Neural crest cell (in vitro differentiated cells): ENCODE results near the gene SUSD4. TPM values are rescaled to one million over a fixed set of nuclear protein-coding genes. Genes with fewer than 3 reads are reported as not detected.

Experiments used
- DNase-seq: peaks from one replicate; pipeline ENCODE4 v3.0.0; 2021; ENCODE audit warnings: low read depth, mixed read lengths, low spot score
- H3K27ac Mint-ChIP-seq: one replicate; pipeline ENCODE4 v1.8.0; 2021; ENCODE audit warnings: mild to moderate bottlenecking, mixed read lengths; ENCODE audit not compliant: unreplicated experiment
- H3K27me3 Mint-ChIP-seq: 2 replicates; pipeline ENCODE4 v1.8.0; 2021; ENCODE audit warnings: low read depth, mild to moderate bottlenecking, mixed read lengths
- H3K36me3 Mint-ChIP-seq: 2 replicates; pipeline ENCODE4 v1.8.0; 2021; ENCODE audit warnings: low read depth, mild to moderate bottlenecking, mixed read lengths
- H3K4me1 Mint-ChIP-seq: 2 replicates; pipeline ENCODE4 v1.8.0; 2021; ENCODE audit warnings: mixed read lengths
- H3K4me3 Mint-ChIP-seq: one replicate; pipeline ENCODE4 v1.8.0; 2021; ENCODE audit warnings: mild to moderate bottlenecking, mixed read lengths
- H3K9me3 Mint-ChIP-seq: 2 replicates; pipeline ENCODE4 v1.8.0; 2021; ENCODE audit warnings: mixed read lengths
- total RNA-seq: library from RNA; stranded (reverse); gene quantifications from 2 replicates; pipeline ENCODE4 v1.2.1, GENCODE V29; 2021
- TF ChIP-seq, protein P1 (sequence below): fragments of 200-600 bp; sonication (generic); conservative IDR thresholded peaks from 2 replicates; pipeline ENCODE4 v1.5.0; 2021; ENCODE audit warnings: antibody characterized with exemption, mild to moderate bottlenecking

Gene SUSD4
- total RNA-seq, 1 donor from 2014 or later, result 0.56 TPM

GRCh38 chr1:223201967-223202366, 162.0 kb downstream of the SUSD4 start:
- H3K27me3 Mint-ChIP-seq, result peaks cover 9% of the 10 kb centered on the region
- TF ChIP-seq, protein P1, sequence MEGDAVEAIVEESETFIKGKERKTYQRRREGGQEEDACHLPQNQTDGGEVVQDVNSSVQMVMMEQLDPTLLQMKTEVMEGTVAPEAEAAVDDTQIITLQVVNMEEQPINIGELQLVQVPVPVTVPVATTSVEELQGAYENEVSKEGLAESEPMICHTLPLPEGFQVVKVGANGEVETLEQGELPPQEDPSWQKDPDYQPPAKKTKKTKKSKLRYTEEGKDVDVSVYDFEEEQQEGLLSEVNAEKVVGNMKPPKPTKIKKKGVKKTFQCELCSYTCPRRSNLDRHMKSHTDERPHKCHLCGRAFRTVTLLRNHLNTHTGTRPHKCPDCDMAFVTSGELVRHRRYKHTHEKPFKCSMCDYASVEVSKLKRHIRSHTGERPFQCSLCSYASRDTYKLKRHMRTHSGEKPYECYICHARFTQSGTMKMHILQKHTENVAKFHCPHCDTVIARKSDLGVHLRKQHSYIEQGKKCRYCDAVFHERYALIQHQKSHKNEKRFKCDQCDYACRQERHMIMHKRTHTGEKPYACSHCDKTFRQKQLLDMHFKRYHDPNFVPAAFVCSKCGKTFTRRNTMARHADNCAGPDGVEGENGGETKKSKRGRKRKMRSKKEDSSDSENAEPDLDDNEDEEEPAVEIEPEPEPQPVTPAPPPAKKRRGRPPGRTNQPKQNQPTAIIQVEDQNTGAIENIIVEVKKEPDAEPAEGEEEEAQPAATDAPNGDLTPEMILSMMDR, result no peak
- H3K9me3 Mint-ChIP-seq, result peaks cover 3% of the 10 kb centered on the region
- H3K4me1 Mint-ChIP-seq, result no peaks in the 10 kb centered on the region
- H3K4me3 Mint-ChIP-seq, result no peak overlapping the region
- no peak overlapping the region for H3K27ac Mint-ChIP-seq
- no peak for DNase-seq
- no peaks in the 10 kb centered on the region for H3K36me3 Mint-ChIP-seq

DNA sequence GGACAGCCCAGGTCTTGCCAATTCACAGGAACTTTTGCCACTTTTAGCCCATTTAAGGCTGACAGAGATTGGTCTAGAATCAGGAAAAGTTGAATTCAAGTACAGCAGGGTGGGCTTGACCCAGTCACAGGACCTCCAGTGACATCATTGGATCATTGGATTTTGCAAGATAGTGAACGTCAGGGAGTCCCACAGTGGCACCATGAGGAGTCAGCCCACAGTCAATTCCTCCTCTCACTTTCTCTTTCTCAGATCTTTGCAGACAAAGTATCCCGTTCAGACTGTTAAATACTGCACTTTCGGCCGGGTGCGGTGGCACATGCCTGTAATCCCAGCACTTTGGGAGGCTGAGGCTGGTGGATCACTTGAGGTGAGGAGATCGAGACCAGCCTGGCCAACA, 163.1 kb downstream of the SUSD4 start:
- Mint-ChIP-seq H3K27me3 (peaks cover 9% of the 10 kb centered on the region), H3K9me3 (peaks cover 3% of the 10 kb centered on the region), H3K4me3 (no peak overlapping the region), H3K27ac (no peak overlapping the region), H3K4me1 (no peaks in the 10 kb centered on the region), H3K36me3 (no peaks in the 10 kb centered on the region)
- TF ChIP-seq, protein P1, result no peak
- no peak for DNase-seq

DNA sequence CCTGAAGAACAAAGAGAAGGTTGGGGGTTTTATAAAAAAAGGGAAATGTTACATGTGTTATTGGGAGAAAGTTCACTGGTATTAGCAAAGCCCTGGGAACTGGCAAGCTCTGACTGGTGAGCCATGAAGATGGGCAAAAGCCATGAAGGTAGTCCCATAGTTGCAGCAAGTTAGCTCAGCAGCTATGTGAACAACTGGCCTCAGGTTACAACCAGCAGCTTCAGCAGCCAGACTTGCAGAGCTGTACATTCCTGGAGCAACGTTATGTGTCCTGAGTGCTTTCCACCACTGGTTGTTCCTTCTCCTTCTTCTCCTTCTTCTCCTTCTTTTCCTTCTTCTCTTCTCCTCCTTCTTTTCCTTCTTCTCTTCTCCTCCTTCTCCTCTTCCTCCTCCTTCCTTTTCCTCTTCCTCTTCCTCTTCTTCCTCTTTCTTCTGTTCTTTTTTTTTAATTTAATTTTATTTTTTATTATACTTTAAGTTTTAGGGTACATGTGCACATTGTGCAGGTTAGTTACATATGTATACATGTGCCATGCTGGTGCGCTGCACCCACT, 164.8 kb downstream of the SUSD4 start:
- TF ChIP-seq, protein P1, result no peak
- Mint-ChIP-seq H3K4me3 (no peak overlapping the region), H3K27me3 (peaks cover 9% of the 10 kb centered on the region), H3K4me1 (no peaks in the 10 kb centered on the region), H3K27ac (no peak overlapping the region), H3K9me3 (no peaks in the 10 kb centered on the region), H3K36me3 (no peaks in the 10 kb centered on the region)
- DNase-seq, result no peak

DNA sequence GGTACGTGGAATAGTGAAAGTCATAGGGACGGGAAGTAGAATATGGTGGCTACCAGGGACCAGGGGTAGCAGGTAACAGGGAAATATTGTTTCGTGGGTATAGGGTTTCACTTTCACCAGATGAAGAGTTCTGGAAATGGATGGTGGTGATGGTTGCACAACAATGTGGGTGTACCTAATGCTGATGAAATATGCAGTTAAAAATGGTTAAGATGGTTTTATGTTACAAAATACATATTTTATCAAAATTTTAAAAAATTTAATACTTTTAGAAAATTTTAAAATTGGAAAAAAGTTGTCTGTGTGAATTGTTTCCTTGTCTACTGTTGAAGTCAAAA, 165.4 kb downstream of the SUSD4 start:
- Mint-ChIP-seq H3K27ac (no peak overlapping the region), H3K4me3 (no peak overlapping the region), H3K36me3 (no peaks in the 10 kb centered on the region), H3K4me1 (no peaks in the 10 kb centered on the region), H3K9me3 (no peaks in the 10 kb centered on the region), H3K27me3 (peaks cover 9% of the 10 kb centered on the region)
- no peak for DNase-seq
- TF ChIP-seq, protein P1, result no peak

GRCh38 chr1:223197923-223198627, 165.9 kb downstream of the SUSD4 start:
- Mint-ChIP-seq H3K9me3 (no peaks in the 10 kb centered on the region), H3K27ac (no peak overlapping the region), H3K4me3 (no peak overlapping the region), H3K4me1 (no peaks in the 10 kb centered on the region), H3K36me3 (no peaks in the 10 kb centered on the region), H3K27me3 (peaks cover 9% of the 10 kb centered on the region)
- TF ChIP-seq, protein P1, result no peak
- DNase-seq, result no peak
